Testis (tissue), 2 donors: ENCODE results near the gene NXPH4.

Experiments used
- POLR2A ChIP-seq: fragments of 450-650 bp; IDR thresholded peaks from one replicate; pipeline ENCODE4 v1.6.1; 2017; ENCODE audit warnings: antibody characterized with exemption, mild to moderate bottlenecking, moderate library complexity
- TF ChIP-seq, protein P1 (sequence below), 3 experiments: fragments of 450-650 bp in 2 of 3; fragments of 200-600 bp in 1 of 3; sonication (generic) in 1 of 3; IDR thresholded peaks; one replicate each; pipeline ENCODE4 v1.5.1; 2016 to 2019; ENCODE audit warnings: antibody characterized with exemption in 3 of 3, mild to moderate bottlenecking in 2 of 3, moderate library complexity in 1 of 3

DNA sequence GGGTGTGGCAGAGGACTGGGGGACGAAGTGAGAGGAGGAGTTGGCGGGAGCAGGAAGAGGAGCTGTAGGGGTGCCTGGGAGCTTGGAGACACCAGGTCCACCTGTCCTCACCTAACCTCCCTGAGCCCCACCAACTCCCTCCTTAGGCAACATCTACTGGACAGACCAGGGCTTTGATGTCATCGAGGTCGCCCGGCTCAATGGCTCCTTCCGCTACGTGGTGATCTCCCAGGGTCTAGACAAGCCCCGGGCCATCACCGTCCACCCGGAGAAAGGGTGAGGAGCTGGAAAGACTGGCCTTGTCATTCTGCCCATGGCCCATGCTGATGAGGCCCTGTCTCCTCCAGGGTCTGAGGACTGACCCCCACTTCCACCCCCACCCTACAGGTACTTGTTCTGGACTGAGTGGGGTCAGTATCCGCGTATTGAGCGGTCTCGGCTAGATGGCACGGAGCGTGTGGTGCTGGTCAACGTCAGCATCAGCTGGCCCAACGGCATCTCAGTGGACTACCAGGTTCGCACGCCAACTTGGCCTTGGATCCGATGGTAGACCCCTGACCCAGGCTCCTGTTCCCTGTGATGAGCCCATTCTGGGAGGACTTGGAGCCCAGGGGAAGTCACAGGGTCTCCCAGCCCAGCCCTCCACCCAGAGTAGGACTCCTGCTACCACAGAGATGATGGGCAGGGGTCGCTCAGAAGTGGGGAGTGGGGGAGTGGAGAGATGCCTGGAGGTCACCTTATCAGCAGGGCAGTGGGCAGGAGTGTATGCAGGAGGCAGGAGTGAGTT, 32.5 kb upstream of the NXPH4 start:
- TF ChIP-seq, protein P1, sequence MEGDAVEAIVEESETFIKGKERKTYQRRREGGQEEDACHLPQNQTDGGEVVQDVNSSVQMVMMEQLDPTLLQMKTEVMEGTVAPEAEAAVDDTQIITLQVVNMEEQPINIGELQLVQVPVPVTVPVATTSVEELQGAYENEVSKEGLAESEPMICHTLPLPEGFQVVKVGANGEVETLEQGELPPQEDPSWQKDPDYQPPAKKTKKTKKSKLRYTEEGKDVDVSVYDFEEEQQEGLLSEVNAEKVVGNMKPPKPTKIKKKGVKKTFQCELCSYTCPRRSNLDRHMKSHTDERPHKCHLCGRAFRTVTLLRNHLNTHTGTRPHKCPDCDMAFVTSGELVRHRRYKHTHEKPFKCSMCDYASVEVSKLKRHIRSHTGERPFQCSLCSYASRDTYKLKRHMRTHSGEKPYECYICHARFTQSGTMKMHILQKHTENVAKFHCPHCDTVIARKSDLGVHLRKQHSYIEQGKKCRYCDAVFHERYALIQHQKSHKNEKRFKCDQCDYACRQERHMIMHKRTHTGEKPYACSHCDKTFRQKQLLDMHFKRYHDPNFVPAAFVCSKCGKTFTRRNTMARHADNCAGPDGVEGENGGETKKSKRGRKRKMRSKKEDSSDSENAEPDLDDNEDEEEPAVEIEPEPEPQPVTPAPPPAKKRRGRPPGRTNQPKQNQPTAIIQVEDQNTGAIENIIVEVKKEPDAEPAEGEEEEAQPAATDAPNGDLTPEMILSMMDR (IDR thresholded peaks at IDR 0.05): no peak
- no peak for TF ChIP-seq POLR2A
